ENCODE measurements around the gene ZNF335. TPM values are rescaled to one million over a fixed set of nuclear protein-coding genes. Genes with fewer than 3 reads are reported as not detected.
A peak's percentile ranks its signal among the peaks of the same experiment; 100 is the strongest.

The ZNF335 gene
- total and polyA plus RNA-seq, 8 donors, result 7.4 to 27.4 (median 8.8) TPM

DNA sequence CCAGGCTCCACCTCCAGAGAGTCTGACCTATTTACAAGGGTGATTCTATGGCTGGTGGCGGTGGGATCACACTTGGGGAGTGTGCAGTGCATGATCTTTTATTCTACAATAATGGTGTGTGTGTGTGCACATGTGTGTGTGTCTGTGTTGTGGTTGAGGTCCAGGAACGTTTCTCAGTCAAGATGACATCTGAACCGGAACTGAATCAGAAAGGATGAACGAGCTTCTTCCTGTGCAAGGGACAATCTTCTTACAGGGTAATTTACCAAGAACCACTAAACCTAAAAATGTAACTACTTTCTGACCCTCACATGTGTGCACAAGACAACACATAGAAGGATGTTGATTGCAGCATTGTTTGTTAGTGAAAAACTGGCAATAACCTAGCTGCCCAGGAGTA is 45.3 kb upstream of the ZNF335 start:
- no peaks in the 10 kb centered on the region for H3K4me1 ChIP-seq
- TF ChIP-seq, protein P1, sequence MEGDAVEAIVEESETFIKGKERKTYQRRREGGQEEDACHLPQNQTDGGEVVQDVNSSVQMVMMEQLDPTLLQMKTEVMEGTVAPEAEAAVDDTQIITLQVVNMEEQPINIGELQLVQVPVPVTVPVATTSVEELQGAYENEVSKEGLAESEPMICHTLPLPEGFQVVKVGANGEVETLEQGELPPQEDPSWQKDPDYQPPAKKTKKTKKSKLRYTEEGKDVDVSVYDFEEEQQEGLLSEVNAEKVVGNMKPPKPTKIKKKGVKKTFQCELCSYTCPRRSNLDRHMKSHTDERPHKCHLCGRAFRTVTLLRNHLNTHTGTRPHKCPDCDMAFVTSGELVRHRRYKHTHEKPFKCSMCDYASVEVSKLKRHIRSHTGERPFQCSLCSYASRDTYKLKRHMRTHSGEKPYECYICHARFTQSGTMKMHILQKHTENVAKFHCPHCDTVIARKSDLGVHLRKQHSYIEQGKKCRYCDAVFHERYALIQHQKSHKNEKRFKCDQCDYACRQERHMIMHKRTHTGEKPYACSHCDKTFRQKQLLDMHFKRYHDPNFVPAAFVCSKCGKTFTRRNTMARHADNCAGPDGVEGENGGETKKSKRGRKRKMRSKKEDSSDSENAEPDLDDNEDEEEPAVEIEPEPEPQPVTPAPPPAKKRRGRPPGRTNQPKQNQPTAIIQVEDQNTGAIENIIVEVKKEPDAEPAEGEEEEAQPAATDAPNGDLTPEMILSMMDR (IDR thresholded peaks at IDR 0.05), result no peak
- H3K9me3 ChIP-seq, result no peaks in the 10 kb centered on the region
- no peaks in the 10 kb centered on the region for H3K36me3 ChIP-seq
- no peak for DNase-seq
- intact Hi-C loops (cut with DNase I), result loop anchor here in 1 of 3 donors (5.0 kb wide), 1 partner anchor 325 kb away; no protein-coding TSS in a partner anchor
- 63 to 71% methylated on average over 4 of the region's 4 CpGs for WGBS, 2 donors
- no peak for FAIRE-seq
- H3K27me3 ChIP-seq, result peaks cover 0 to 14% (median 3%) of the 10 kb centered on the region in 4 donors
- no peak overlapping the region for H3K4me3 ChIP-seq
- ATAC-seq, result no peak
- H3K27ac ChIP-seq, result no peak overlapping the region

DNA sequence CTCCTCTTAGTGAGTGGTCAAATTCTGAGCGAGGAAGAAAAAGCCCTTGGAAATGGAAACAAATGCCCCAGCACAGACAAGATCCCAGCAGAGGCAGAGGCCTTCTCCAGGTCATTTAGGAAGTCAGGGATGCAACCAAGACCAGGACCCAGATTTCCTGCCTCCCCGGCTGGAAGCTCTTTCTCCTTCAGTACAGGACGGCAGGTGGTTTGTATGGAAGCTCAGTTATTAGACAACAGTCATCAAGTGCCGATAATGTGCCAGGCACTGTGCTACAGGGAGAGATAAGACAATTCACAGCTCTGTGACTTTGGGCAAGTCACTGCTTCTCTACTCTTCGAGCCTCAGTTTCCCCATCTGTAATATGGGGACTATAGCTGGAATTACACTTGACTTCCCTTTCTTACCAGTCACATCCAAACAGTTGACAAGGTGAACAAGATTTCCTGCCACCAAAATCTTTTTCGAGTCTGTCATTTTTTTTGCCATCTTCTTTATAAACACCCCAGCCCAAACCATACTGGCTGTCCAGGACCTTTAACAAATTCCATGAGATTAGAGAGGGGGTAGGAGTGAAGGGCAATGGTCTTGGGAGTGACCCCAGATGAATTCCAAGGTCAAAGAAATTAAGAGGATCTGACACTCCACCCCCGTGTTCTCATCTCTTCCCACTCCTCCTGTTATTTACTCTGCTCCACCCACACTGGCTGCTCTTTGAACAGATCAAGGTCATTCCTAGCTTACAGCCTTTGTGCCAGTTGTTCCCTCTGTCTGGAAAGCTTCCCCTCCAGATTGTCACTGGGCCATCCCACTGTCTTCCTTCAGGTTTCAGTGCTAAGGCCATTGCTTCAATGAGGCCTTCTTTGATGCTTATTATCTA is 42.8 kb upstream of the ZNF335 start:
- Histone ChIP-seq H3K9me3 (no peaks in the 10 kb centered on the region), H3K27ac (no peak overlapping the region), H3K36me3 (no peaks in the 10 kb centered on the region), H3K27me3 (peaks cover 0 to 26% (median 10%) of the 10 kb centered on the region in 4 donors), H3K4me1 (no peaks in the 10 kb centered on the region), H3K4me3 (no peak overlapping the region)
- no peak for DNase-seq
- TF ChIP-seq, protein P1 (IDR thresholded peaks at IDR 0.05), result no peak
- no peak for FAIRE-seq
- intact Hi-C loops (cut with DNase I), result loop anchor here in 1 of 3 donors (5.0 kb wide), 1 partner anchor 328 kb away; no protein-coding TSS in a partner anchor
- ATAC-seq, result peak in 1 of 4 donors; percentile 45
- 45 to 53% methylated on average over 7 of the region's 7 CpGs for WGBS, 2 donors

DNA sequence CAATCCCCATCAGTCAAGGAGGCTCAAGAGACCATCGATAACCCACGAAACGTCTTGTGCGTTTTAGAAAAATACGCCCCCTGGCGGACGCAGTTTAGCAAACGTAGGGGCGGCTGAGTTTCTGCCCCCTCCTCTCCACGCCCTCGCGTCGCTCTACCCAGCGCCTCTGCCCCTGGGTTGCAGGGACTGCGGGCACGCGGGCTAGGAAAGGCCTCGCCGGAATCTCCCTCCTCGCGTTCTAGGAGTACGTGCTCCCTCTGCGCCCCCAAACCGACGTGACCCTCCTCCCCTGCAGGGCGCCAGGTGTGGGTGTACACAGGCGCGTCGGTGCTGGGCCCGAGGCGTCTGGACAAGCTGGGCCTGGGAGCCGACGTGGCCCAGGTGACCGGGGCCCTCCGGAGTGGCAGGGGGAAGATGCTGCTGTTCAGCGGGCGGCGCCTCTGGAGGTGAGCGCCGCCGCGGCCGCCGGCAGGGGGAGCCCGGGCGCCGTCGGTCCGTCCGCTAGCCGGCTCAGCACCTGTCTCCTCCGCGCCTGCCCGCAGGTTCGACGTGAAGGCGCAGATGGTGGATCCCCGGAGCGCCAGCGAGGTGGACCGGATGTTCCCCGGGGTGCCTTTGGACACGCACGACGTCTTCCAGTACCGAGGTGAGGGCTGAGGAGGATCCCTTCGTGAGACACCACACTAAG is 42.0 kb upstream of the ZNF335 start:
- H3K27me3 ChIP-seq, result peaks cover 0 to 26% (median 10%) of the 10 kb centered on the region in 4 donors
- DNase-seq, result peak in 5 of 6 donors; percentile 21 to 84 (median 62)
- TF ChIP-seq, protein P1 (IDR thresholded peaks at IDR 0.05), result peak; percentile 35 to 61 (median 51)
- ATAC-seq, result peak; percentile 90 to 96 (median 92)
- no peaks in the 10 kb centered on the region for H3K9me3 ChIP-seq
- H3K4me3 ChIP-seq, result peak overlapping the region in 1 of 4 donors; percentile 6
- WGBS, 2 donors, result 2% methylated on average over 64 to 67 of the region's 67 CpGs
- H3K4me1 ChIP-seq, result no peaks in the 10 kb centered on the region
- no peak overlapping the region for H3K27ac ChIP-seq
- FAIRE-seq, result no peak
- intact Hi-C loops (cut with DNase I), result no loop called here
- no peaks in the 10 kb centered on the region for H3K36me3 ChIP-seq

DNA sequence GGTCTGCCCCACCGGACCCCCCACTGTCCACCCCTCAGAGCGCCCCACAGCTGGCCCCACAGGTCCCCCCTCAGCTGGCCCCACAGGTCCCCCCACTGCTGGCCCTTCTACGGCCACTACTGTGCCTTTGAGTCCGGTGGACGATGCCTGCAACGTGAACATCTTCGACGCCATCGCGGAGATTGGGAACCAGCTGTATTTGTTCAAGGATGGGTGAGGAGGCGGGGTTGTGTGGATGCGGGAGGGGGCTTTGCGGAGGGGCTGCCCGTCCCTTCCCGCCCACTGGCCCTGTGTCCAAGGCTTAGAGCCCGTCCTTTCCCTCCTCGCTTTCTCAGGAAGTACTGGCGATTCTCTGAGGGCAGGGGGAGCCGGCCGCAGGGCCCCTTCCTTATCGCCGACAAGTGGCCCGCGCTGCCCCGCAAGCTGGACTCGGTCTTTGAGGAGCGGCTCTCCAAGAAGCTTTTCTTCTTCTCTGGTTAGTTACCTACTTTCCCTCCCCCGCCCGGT is 41.4 kb upstream of the ZNF335 start:
- 10 to 15% methylated on average over 25 to 29 of the region's 29 CpGs for WGBS, 2 donors
- Histone ChIP-seq H3K9me3 (no peaks in the 10 kb centered on the region), H3K4me3 (peak overlapping the region in 1 of 4 donors; percentile 6), H3K36me3 (no peaks in the 10 kb centered on the region), H3K27me3 (peaks cover 0 to 26% (median 10%) of the 10 kb centered on the region in 4 donors), H3K27ac (no peak overlapping the region), H3K4me1 (no peaks in the 10 kb centered on the region)
- intact Hi-C loops (cut with DNase I), result no loop called here
- no peak for FAIRE-seq
- TF ChIP-seq, protein P1 (IDR thresholded peaks at IDR 0.05), result no peak
- ATAC-seq, result no peak
- DNase-seq, result no peak

Data from pancreas (tissue), 10 donors.